Lower lobe of right lung (tissue), 2 donors: Measurements from ENCODE around the gene KIF6. TPM values are rescaled to one million over a fixed set of nuclear protein-coding genes. Genes with fewer than 3 reads are reported as not detected.

Experiments
- ATAC-seq, 2 donors: fragments of 200-7000 bp; cut with Tn5 transposase; one replicate each; pipeline ENCODE4 v1.9.1; 2020 to 2022; ENCODE audit warnings: mild to moderate bottlenecking in 2 of 2, moderate library complexity in 2 of 2
- DNase-seq: peaks from one replicate; pipeline ENCODE4 v3.0.0-alpha.2; 2020
- H3K27ac ChIP-seq: fragments of 200-600 bp; one replicate; pipeline ENCODE4 v1.8.0; 2022
- H3K27me3 ChIP-seq: fragments of 200-600 bp; one replicate; pipeline ENCODE4 v1.8.0; 2022; ENCODE audit warnings: low read depth
- H3K36me3 ChIP-seq: fragments of 200-600 bp; one replicate; pipeline ENCODE4 v1.8.0; 2022; ENCODE audit warnings: mild to moderate bottlenecking
- H3K4me1 ChIP-seq: fragments of 200-600 bp; one replicate; pipeline ENCODE4 v1.8.0; 2022
- H3K4me3 ChIP-seq: fragments of 200-600 bp; one replicate; pipeline ENCODE4 v1.8.0; 2022; ENCODE audit warnings: mild to moderate bottlenecking
- H3K9me3 ChIP-seq: fragments of 200-600 bp; one replicate; pipeline ENCODE4 v1.8.0; 2022
- intact Hi-C: fragments of 100-400 bp; cut with DNase I; formaldehyde crosslinking; loops from one replicate; pipeline ENCODE4 v1.11.0; 2022
- total RNA-seq: library from RNA; stranded (reverse); fragmentation: NEBNext Ultra II Directional; extraction: Animal tissue kit (Norgen Biotek cat#: 25700); gene quantifications from one replicate; pipeline ENCODE4 v1.2.1, GENCODE V29; 2021
- TF ChIP-seq, protein P1 (sequence below): fragments of 200-600 bp; IDR thresholded peaks from one replicate; pipeline ENCODE4 v1.8.0; 2022; ENCODE audit warnings: antibody characterized with exemption, mild to moderate bottlenecking
- donor health status: DM: no; HTN: yes; CAD: no; lungs with severe emphysema.

Gene KIF6
- total RNA-seq, 1 donor from 2014 or later, result 2.5 TPM

DNA sequence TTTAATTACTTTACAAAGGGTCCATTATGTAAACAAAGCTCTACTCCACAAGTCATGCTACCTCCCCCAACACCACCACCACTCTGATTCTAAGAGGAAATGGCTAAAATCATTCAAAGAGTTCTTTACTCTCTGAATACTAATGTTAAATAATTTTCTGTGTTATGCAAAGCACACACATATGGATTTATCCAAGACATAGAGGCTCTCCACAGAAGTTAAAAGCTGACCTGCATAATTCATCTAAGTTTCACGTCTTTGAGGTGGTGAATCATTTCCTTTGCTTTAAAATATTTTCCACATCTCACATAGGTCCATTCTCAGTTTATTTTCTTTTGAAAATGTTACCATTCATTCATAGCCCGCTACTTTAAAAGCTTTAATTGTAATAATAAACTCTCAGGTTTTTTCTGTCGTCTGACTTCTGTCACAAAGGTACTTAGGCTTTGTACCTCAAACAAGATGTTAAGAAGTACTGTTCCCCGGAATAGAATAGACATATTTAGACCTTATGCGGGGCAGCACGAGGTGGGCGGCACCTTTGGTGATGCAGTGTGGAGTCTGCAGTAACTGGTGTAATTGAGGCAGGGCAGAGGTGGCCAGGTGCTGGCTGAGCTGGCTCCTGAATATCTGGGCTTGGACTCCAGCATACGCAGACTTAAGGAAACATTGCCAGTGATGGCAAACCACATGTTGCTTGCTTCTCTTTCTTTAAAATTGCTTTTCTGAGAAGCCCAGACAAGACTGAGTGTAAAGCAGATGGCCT is 55.8 kb downstream of the KIF6 start:
- DNase-seq, result no peak
- ATAC-seq, result no peak
- H3K4me3 ChIP-seq, result no peak overlapping the region
- no peaks in the 10 kb centered on the region for H3K36me3 ChIP-seq
- TF ChIP-seq, protein P1, sequence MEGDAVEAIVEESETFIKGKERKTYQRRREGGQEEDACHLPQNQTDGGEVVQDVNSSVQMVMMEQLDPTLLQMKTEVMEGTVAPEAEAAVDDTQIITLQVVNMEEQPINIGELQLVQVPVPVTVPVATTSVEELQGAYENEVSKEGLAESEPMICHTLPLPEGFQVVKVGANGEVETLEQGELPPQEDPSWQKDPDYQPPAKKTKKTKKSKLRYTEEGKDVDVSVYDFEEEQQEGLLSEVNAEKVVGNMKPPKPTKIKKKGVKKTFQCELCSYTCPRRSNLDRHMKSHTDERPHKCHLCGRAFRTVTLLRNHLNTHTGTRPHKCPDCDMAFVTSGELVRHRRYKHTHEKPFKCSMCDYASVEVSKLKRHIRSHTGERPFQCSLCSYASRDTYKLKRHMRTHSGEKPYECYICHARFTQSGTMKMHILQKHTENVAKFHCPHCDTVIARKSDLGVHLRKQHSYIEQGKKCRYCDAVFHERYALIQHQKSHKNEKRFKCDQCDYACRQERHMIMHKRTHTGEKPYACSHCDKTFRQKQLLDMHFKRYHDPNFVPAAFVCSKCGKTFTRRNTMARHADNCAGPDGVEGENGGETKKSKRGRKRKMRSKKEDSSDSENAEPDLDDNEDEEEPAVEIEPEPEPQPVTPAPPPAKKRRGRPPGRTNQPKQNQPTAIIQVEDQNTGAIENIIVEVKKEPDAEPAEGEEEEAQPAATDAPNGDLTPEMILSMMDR, result no peak
- H3K4me1 ChIP-seq, result no peaks in the 10 kb centered on the region
- peaks cover 3% of the 10 kb centered on the region for H3K9me3 ChIP-seq
- H3K27ac ChIP-seq, result no peak overlapping the region
- H3K27me3 ChIP-seq, result no peaks in the 10 kb centered on the region
- intact Hi-C loops, result no loop called here

DNA sequence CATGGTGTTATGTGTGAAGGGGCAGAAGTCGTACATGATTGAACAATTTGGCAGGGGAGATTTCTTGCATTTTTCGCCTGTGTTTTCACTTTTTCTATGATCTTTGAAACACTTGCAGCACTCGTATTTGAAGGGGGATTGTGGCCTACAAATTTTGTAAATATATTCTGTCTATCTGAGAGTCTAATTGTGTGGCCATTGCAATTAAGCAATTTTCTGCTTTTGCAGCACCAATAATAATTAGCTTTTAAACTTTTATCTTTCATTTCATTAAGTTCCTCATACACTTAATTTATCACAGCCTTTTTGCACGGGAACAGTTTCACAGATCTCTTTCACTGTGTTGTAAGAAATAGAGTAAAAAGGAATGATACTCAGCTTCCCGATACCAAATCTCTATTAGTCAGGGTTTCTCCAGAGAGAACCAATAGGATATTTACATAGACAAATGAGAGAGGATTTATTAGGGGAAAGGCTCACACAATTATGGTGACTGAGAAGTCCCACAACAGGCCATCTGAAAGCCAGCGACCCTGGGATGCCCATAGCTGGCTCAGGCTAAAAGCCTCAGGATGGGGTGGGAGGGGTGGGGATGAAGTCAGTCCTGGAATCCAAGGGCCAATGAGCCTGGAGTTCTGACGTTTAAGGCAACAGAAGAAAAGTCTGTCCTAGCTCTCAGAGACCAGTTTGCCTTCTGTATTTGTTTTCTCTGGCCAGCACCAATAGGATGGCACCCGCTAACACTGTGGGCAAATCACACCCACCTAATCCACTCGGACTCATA is 58.3 kb downstream of the KIF6 start:
- Histone ChIP-seq H3K9me3 (no peaks in the 10 kb centered on the region), H3K4me1 (no peaks in the 10 kb centered on the region), H3K27me3 (no peaks in the 10 kb centered on the region), H3K27ac (no peak overlapping the region), H3K36me3 (no peaks in the 10 kb centered on the region), H3K4me3 (no peak overlapping the region)
- DNase-seq (no peak), ATAC-seq (no peak)
- intact Hi-C loops, result no loop called here
- TF ChIP-seq, protein P1, result no peak

DNA sequence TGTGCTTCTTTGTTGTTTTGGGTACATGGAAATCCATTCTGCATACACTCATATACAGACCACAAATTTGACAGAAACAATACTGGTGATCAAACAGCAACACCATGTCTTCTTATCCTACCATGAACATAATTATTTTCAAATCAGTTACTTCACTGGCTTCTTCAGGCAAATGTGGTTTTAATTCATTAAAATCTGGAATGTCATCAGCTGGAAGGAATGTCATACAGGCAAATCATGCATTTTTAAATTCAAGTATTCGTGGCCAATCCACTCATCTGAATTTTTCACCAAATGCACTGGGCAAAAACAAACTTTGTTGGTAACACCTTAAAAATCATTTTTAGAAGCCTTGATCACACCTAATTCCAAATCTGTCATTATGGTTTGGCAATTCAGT is 59.3 kb downstream of the KIF6 start:
- ATAC-seq (no peak), DNase-seq (no peak)
- Histone ChIP-seq H3K4me1 (no peaks in the 10 kb centered on the region), H3K27me3 (no peaks in the 10 kb centered on the region), H3K36me3 (no peaks in the 10 kb centered on the region), H3K9me3 (no peaks in the 10 kb centered on the region), H3K4me3 (no peak overlapping the region), H3K27ac (no peak overlapping the region)
- TF ChIP-seq, protein P1, result no peak
- intact Hi-C loops, result no loop called here

DNA sequence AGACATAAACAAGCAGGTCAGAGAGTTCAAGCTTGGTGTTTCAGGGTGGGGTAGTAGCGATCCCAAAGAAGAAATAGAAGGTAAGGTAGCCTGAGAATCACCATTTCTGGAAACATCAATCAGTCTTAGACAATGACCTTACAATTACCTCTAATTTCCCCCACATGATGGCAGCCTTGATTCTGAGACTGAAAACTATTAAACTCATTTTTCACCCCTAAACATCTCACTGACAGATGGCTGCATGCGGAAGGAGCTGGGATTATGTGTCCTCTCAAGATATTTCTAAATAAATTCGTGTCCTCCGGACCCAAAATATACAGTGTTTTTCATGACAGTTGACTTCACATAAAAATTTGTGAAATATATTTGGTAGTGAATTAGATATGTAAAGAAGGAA is 61.0 kb downstream of the KIF6 start:
- no peak overlapping the region for H3K27ac ChIP-seq
- ATAC-seq (no peak), DNase-seq (no peak)
- no peaks in the 10 kb centered on the region for H3K27me3 ChIP-seq
- no peaks in the 10 kb centered on the region for H3K4me1 ChIP-seq
- H3K4me3 ChIP-seq, result no peak overlapping the region
- H3K9me3 ChIP-seq, result no peaks in the 10 kb centered on the region
- H3K36me3 ChIP-seq, result no peaks in the 10 kb centered on the region
- TF ChIP-seq, protein P1, result no peak
- intact Hi-C loops, result no loop called here

DNA sequence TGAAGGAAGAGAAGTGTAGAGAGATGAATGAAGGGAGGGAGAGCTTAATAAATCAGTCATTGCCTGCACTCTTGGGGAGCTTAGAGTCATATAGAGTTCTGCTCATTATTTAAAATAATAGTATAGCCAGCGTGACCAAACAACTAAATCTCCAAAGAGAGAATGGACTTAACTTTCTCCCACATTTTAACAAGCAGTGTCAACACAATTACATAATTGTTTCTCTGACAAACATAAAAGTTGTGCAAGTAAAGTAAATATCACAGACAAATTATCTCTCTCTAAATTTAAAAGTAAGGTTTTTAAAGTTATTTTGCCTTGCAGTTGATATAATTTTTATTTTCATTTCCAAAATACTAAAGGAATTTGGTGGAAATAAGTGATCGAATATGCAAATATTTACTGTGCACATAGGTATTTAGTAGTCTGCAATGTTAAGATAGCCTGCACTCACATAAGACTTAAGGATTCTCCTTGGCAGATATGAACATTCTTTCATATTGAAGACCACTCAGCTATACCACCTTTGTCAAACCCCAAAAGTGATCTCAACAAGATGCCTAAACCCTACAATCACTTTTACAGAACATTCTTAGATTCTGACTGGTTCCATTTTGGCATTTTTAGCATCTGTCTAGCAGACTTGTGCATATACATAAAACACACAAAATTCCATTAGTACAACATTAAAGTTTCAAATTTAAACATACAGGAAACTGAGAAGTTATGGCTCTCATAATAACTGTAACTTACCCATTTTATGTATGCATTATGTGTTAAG is 67.7 kb downstream of the KIF6 start:
- no peak overlapping the region for H3K4me3 ChIP-seq
- no peaks in the 10 kb centered on the region for H3K36me3 ChIP-seq
- H3K27ac ChIP-seq, result no peak overlapping the region
- DNase-seq (no peak), ATAC-seq (no peak)
- TF ChIP-seq, protein P1, result no peak
- no peaks in the 10 kb centered on the region for H3K9me3 ChIP-seq
- intact Hi-C loops, result no loop called here
- no peaks in the 10 kb centered on the region for H3K4me1 ChIP-seq
- no peaks in the 10 kb centered on the region for H3K27me3 ChIP-seq
